ENCODE measurements around the gene ATG16L2.
A peak's percentile ranks its signal among the peaks of the same experiment; 100 is the strongest.
"Not testable (repeated sequence)": the region's sequence is repeated elsewhere in the genome, so short reads cannot be mapped to it uniquely, and the experiment has no call there.

Gene ATG16L2

GRCh38 chr11:72780296-72781062 is 33.7 kb upstream of the ATG16L2 start:
- DNase-seq = no peak

DNA sequence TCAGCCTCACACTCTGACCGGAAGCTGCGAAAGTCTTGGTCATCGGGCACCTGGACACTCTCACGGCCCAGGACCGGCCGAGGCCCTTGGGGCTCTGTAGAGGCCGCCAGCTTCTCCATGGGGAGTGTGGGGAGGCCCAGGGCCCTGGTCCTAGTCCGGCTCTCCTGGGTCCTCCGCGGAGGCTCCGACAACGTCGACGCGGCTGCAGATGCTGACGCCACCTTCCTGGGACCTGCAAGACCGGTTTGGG is 33.2 kb upstream of the ATG16L2 start:
- no peak for DNase-seq

GRCh38 chr11:72781313-72782080 is 32.7 kb upstream of the ATG16L2 start:
- peak; percentile 65 for DNase-seq

DNA sequence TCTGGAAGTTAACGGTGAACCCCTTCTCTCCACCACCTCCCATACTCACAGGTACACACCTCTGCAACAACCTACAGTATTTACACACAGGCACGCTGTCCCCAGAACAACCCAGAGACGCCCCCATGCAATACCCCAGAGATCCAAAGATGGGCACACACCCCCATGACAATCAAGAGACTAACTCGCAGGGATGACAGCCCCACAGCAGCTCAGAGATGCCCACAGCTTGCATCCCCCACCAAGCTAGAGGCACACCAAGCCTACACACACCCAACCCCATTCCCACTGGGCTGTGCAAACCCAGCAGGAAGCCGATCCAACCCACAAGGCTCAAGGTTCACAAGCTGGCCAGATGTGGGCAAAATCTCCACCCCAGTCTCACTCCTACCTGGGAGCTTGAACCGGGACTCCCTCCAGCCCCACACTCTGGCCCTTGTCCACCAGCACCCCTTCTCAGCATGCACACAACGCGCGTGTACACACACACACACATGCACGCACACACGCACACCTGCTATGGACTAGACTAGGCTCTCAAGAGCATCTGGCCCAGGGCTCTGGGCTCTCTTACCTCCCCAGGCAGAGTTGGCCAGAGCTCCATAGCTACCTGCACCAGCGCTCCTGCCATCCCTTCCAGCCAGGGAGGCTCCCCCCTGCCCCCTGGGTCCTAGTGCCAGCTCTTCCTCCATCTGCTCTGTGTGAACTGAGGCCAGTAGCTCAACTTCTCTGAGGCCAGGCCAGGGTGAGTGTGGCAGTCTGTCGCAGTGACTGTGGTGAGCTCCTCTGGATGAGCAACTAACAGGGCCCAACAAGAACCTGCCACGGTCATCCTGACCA is 31.9 kb upstream of the ATG16L2 start:
- DNase-seq = no peak

- DNase-seq = no peak
These were observed 30.9 kb upstream of the ATG16L2 start for GRCh38 chr11:72783144-72783905.

GRCh38 chr11:72784662-72785061 is 29.5 kb upstream of the ATG16L2 start:
- no peak for DNase-seq

DNA sequence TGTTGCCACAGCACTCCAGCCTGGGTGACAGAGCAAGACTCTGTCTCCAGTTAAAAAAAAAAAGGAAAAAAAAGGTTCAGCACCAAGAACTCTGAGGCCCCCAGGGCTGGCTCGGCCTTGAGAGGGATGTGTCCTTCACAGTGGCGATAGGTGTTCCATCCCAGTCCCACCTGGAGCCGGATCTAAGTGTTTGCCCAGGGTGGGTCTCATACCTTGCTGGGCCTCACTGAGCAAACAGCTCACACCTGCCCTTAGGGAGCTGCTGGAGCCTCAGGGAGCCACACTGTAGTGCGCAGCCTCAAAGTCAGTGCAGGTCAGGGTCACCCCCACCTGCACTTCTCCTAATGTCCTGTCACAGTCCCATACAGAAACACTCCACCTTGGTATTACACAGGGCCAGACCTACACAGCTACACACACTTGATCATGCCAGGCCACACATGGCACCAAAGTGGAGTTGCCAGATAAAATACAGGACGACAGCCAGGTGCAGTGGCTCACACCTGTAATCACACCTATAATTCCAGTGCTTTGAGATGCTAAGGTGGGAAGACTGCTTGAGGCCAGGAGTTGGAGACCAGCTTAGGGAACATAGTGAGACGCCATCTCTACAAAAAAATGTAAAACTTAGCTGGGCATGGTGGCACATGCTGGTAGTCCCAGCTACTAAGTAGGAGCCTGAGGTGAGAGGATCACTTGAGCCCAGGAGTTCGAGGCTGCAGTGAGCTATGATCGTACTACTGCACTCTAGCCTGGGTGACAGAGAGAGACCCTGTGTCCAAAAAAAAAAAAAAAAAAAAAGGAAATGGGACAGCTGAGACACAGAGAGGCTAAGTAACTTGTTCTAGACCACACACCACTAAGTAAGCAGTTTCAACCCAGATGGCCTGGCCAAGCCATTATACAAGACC is 27.7 kb upstream of the ATG16L2 start:
- no peak for DNase-seq

DNA sequence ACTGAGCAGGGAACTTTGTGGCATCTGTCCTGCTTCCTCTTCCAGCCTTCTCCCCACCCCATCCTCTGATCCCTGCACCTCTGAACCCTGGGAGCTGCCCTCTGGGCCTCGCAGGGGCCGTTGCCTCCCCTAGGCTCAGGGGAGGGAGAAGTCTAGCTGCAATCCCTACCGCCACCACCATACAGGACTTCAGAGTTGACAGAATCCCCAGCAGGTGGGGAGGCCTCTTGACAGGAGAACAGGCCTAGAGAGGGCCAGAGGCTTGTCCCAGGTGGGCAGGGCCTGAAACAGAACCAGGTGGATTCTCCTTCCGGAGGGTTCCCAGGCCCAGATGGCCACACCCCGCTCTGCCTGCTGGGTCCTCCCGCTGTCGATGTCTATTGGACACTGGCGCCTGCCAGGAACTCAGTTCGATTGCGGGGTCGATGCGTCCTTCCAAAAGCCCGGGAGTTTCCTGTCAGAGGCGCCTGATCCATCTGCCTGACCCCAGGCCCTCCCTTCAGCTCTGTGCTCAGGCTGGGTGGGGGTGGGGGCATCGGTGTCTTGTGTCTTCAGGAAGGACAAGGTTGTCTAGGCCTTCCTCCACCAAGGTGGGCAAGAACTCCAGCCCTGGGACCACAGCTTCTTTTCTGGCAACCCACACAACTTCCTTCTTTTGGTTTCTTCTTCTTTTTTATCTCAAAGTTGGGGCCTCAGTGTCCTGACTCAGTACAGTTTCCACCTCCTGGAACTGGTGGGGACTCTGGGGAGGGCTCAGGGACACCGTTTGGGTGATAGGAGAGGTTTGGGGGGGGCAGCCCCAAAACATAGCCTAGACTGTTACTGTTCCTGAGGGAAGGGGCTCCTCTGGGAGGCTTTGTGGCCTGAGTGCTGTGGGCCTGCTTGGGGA is 26.8 kb upstream of the ATG16L2 start:
- DNase-seq = no peak

DNA sequence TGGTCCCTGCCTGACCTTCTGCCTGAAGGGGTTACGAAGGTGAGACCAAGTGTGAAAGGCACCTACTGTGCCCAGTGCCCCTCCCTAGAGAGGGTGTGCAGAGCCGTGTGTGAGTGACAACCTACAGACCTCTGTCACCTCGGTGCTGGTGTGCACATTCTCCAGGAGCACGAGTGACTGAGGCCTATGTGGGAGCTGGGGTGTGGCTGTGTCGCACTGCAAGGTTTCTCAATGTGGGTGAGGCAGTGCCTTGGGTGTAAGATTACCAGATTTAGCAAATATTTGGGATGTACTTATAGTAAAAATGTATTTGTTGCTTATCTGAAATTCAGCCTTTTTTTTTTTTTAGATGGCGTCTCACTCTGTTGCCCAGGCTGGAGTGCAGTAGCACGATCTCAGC is 26.0 kb upstream of the ATG16L2 start:
- DNase-seq = no peak

DNA sequence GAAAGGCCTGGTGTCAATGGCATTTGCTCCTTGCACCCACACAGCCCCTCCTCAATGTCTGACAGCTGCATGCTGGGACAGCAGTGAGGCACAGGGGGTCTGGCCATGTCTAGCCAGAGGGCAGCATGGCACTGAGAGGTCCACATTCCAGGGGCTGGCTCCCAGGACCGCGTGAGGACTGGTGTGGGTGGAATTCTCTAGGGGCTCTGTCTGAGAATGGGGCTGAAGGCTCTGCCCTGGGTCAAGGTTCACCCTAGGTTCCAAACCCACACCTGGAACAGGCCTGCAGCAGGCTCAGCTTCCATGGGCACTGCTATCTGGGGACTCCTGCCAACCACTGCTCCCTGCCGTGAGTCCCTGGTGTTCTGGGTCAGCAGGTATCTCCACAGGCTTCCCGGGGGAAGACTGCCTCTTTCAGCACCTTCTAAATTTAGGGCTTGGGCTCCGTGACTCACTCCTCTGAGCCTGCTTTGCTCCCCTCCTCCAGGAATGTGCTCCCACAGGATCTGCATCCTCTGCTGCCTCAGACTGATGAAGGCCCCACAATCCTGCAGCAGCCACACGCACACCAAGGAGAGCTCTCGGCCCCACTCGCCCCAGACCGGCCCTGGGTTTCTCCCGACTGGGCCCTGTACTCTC is 24.6 kb upstream of the ATG16L2 start:
- DNase-seq = no peak

DNA sequence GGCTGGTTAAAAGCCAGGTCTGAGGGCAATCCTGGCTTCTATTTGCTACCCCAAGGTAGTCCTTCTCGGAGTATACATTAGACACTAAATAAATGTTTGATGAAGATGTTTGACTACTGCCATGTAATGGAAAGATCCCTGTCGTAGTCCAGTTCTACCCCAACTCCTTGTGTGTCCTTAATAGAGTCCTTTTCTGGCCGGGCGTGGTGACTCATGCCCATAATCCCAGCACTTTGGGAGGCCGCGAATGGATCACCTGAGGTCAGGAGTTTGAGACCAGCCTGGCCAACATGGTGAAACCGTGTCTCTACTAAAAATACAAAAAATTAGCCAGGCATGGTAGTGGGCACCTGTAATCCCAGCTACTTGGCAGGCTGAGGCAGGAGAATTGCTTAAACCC is 23.0 kb upstream of the ATG16L2 start:
- not testable (repeated sequence) for DNase-seq

DNA sequence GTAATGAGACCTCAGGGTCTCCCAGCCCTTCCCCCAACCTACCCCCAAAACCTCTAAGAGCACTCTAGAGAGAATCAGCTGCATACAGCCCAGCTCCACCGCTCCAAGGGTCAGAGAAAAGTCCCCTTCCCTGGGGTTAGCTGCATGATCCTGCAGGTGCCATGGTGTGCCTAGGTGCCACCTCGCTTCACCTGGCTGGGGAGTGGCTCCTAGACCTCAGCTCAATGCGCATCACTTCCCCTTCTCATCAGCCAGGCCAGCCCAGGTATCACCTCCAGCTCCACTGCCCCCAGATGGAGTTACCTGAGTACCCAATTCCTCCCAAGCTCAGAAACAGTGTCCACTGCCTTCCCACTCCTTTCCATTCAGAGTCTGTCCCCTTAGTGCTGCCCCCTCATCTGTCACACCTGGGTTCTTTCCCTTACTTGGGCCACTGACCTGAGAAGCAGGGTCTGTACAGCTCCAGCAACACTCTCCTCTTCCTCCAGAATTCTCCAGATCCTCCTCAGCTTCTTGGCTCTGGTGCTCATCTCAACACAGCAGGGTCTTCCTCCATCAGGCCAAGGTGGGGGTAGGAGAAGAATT is 21.7 kb upstream of the ATG16L2 start:
- DNase-seq = no peak

GRCh38 chr11:72793076-72793424 is 21.2 kb upstream of the ATG16L2 start:
- no peak for DNase-seq

DNA sequence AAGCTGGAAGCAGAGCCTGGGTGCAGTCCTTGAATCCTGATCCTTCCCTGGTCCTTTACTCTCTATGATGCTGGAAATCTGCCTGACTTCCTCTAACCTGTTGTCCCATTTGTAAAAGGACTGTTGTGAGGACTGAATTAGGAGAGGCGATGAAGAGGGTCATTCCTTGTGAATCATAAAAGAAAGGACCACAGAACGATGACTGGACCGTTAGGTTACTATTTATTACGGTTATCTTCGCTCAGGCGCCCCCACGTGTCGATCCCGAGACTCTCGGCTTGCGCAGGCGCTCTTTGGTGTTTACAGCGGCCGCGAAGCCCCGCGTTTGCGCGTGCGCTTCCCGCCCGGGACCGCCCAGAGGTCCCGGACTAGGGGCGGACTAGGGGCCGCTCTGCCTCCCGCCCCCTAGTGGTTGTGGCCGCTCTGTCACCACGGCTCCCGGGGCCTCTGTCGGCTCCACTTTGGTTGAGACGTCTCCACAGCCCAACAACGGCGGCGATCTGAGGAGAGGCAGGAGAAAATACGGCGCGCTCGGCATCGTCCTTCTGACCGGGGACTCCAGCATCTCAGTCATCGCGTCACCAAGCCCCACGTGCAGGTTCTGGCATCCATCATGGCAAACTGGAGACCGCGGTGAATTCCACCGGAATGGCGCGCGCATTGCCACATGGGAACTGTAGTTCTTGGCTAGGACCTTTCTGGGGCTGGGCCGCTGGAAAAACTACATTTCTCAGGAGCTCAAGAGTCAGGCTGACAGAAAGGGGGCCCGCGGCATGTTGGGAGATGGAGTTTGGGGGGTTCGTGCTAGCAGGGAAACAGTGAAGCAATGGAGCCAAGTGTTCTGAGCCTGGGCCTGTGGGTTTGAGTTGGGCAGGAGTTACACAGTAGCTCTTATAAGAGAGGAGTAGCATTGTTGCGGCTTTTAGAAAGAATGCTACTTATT is 20.5 kb upstream of the ATG16L2 start, which contains the start of gene STARD10:
TSS of gene STARD10 (minus strand) at position 623 of the 943 bp plus-strand sequence. CDS start 12,866 bp downstream, outside the sequence.
- peak; percentile 89 for DNase-seq

- no peak for DNase-seq
These were observed 15.8 kb upstream of the ATG16L2 start for GRCh38 chr11:72798361-72798760.

- DNase-seq = no peak
These were observed 14.8 kb upstream of the ATG16L2 start for GRCh38 chr11:72799441-72799840.

- DNase-seq = no peak
These were observed 11.4 kb upstream of the ATG16L2 start for GRCh38 chr11:72802822-72803221.

GRCh38 chr11:72805216-72805615 is 9.0 kb upstream of the ATG16L2 start:
- DNase-seq = no peak

DNA sequence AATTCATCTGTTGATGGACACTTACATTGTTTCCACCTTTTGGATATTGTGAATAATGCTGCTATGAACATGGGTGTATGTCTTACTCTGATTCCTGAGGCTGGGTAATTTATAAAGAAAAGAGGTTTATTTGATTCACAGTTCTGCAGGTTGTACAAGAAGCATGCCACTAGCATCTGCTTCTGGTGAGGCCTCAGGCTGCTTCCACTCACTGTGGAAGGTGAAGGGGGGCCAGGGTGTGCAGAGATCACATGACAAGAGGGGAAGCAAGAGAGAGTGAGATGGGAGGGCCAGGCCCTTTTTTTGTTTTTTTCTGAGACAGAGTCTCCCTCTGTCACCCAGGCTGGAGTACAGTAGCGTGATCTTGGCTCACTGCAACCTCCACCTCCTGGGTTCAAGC is 7.8 kb upstream of the ATG16L2 start:
- not testable (repeated sequence) for DNase-seq

Measured in effector CD8-positive, alpha-beta T cell (primary cell).